HepG2 (cell line): ENCODE results near the gene MTF1. TPM values are rescaled to one million over a fixed set of nuclear protein-coding genes. Genes with fewer than 3 reads are reported as not detected.

Experiments used
- CBX2 ChIP-seq, 2 experiments: fragments of 200-600 bp in 1 of 2; sonication (generic); formaldehyde crosslinking in 1 of 2; IDR thresholded peaks; 2 replicates each; pipeline versions ENCODE4 v1.7.0 to v1.8.1; 2018 to 2022; ENCODE audit warnings: low read depth in 2 of 2, low read length in 1 of 2, mild to moderate bottlenecking in 1 of 2, missing genetic modification reagents in 1 of 2
- NCOA2 ChIP-seq: sonication (generic); formaldehyde crosslinking; IDR thresholded peaks from 2 replicates; pipeline ENCODE4 v1.8.0; 2022; ENCODE audit warnings: inconsistent platforms
- NFE2L1 ChIP-seq: sonication (generic); formaldehyde crosslinking; IDR thresholded peaks from 2 replicates; pipeline ENCODE4 v1.4.0; 2020; ENCODE audit warnings: missing genetic modification reagents, mild to moderate bottlenecking, borderline replicate concordance
- RCOR2 ChIP-seq: IDR thresholded peaks from 2 replicates; pipeline ENCODE4 v1.6.1; 2016; ENCODE audit warnings: missing biosample characterization, missing genetic modification reagents
- REPIN1 ChIP-seq: sonication (generic); formaldehyde crosslinking; IDR thresholded peaks from 2 replicates; pipeline ENCODE4 v1.8.0; 2022; ENCODE audit warnings: missing genetic modification reagents, low read depth, mild to moderate bottlenecking, borderline replicate concordance
- SSRP1 ChIP-seq: IDR thresholded peaks from 2 replicates; pipeline ENCODE4 v1.6.1; 2016; ENCODE audit warnings: control low read depth
- ZEB1 ChIP-seq: IDR thresholded peaks from 2 replicates; pipeline ENCODE4 v1.6.1; 2012; ENCODE audit warnings: mild to moderate bottlenecking, low read depth, inconsistent platforms; ENCODE audit not compliant: insufficient replicate concordance
- ZFP36L1 ChIP-seq: sonication (generic); formaldehyde crosslinking; IDR thresholded peaks from 2 replicates; pipeline ENCODE4 v1.8.0; 2022; ENCODE audit warnings: mild to moderate bottlenecking, missing genetic modification reagents, moderate library complexity
- ZKSCAN1 ChIP-seq: fragments of 150-350 bp; IDR thresholded peaks from 2 replicates; pipeline ENCODE4 v1.6.1; 2014; ENCODE audit warnings: low read length
- ZNF354B ChIP-seq: sonication (generic); formaldehyde crosslinking; IDR thresholded peaks from 2 replicates; pipeline ENCODE4 v1.8.0; 2022; ENCODE audit warnings: mild to moderate bottlenecking, missing genetic modification reagents
- ZNF431 ChIP-seq: sonication (generic); formaldehyde crosslinking; IDR thresholded peaks from 2 replicates; pipeline ENCODE4 v1.9.0; 2022; ENCODE audit warnings: missing genetic modification reagents, low read depth, mild to moderate bottlenecking, borderline replicate concordance
- polyA plus RNA-seq, 8 experiments: library from polyadenylated mRNA; depleted of rRNA in 3 of 8; stranded (reverse) in 7 of 8; unstranded in 1 of 8; fragments of >200 nt; fragmentation: Illumina TruSeq in 4 of 8; extraction: Trizol in 4 of 8; gene quantifications; 2 replicates each; pipeline versions ENCODE4 v1.2.1 to v1.2.3, GENCODE V29; 2011 to 2016; ENCODE audit warnings: low read depth in 4 of 8, missing spikeins in 1 of 8, mixed read lengths in 1 of 8; ENCODE audit not compliant: insufficient read depth in 1 of 8
- total RNA-seq, 5 experiments: library from RNA; depleted of rRNA; stranded (reverse); fragments of >200 nt; fragmentation: Illumina TruSeq; extraction: Trizol; gene quantifications; 2 replicates each; pipeline ENCODE4 v1.2.3, GENCODE V29; 2016; ENCODE audit warnings: low read depth in 1 of 5
- TF ChIP-seq, protein P1 (sequence below): IDR thresholded peaks from 2 replicates; pipeline ENCODE4 v1.6.1; 2016; ENCODE audit warnings: low read depth, missing genetic modification reagents, missing compliant biosample characterization
- TF ChIP-seq, protein P2 (sequence below): IDR thresholded peaks from 2 replicates; pipeline ENCODE4 v1.6.1; 2016; ENCODE audit warnings: missing genetic modification reagents, missing compliant biosample characterization
- TF ChIP-seq, protein P3 (sequence below): IDR thresholded peaks from 2 replicates; pipeline ENCODE4 v1.6.1; 2018; ENCODE audit warnings: missing genetic modification reagents
- TF ChIP-seq, protein P4 (sequence below): sonication (generic); formaldehyde crosslinking; IDR thresholded peaks from 2 replicates; pipeline ENCODE4 v1.5.0; 2020; ENCODE audit warnings: missing genetic modification reagents, mild to moderate bottlenecking, borderline replicate concordance
- TF ChIP-seq, protein P5 (sequence below): IDR thresholded peaks from 2 replicates; pipeline ENCODE4 v1.6.1; 2016; ENCODE audit warnings: low read depth, borderline replicate concordance
- TF ChIP-seq, protein P6 (sequence below): sonication (generic); formaldehyde crosslinking; IDR thresholded peaks from 2 replicates; pipeline ENCODE4 v1.4.0; 2020; ENCODE audit warnings: missing genetic modification reagents

MTF1 gene
- total and polyA plus RNA-seq, 2 of the 13 experiments (the other 11 are each of a cell fraction or from before 2014, with no cell fraction given) = 2.4 to 3.3 TPM

DNA sequence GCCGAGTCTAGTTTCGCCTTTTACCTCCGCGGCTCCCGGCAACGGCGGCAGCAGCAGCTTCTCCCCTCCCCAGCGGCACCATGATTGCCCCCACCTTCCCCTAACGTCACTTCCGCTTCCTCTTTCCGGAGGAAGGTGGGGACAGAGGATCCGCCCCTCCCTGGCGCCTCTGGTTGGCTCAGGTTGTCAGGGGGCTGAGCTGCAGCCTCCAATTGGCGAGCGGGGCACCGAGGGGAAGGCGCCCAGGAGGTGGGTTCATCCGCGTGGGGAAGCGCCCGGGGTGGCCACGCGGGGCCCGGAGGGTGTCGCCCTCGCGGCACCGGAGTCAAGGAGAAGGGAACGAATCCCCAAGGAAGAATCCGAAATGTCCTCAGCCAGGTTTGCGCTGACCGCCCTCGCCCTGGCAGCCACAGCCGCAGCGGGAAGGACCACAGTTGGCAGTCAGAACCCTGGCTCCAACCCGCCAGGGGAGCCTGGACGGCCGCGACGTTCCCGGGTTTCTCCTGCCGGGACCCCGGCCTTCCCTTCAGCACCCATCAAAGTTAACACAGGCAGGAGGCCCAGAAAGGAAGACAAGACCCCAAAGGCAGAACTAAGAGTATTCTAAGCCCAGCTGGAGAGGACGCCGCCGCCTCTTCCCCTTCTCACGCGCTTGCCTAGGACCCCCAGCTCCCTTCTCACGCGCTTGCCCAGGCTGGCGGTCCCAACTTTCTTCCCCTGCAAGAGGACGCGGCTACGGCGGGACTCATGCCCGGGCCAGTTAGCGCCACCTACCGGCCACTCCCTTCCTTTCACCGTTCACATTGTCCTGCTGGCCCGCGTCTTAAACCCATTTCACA is at the start of gene MTF1 (continued):
- TF ChIP-seq, protein P1, sequence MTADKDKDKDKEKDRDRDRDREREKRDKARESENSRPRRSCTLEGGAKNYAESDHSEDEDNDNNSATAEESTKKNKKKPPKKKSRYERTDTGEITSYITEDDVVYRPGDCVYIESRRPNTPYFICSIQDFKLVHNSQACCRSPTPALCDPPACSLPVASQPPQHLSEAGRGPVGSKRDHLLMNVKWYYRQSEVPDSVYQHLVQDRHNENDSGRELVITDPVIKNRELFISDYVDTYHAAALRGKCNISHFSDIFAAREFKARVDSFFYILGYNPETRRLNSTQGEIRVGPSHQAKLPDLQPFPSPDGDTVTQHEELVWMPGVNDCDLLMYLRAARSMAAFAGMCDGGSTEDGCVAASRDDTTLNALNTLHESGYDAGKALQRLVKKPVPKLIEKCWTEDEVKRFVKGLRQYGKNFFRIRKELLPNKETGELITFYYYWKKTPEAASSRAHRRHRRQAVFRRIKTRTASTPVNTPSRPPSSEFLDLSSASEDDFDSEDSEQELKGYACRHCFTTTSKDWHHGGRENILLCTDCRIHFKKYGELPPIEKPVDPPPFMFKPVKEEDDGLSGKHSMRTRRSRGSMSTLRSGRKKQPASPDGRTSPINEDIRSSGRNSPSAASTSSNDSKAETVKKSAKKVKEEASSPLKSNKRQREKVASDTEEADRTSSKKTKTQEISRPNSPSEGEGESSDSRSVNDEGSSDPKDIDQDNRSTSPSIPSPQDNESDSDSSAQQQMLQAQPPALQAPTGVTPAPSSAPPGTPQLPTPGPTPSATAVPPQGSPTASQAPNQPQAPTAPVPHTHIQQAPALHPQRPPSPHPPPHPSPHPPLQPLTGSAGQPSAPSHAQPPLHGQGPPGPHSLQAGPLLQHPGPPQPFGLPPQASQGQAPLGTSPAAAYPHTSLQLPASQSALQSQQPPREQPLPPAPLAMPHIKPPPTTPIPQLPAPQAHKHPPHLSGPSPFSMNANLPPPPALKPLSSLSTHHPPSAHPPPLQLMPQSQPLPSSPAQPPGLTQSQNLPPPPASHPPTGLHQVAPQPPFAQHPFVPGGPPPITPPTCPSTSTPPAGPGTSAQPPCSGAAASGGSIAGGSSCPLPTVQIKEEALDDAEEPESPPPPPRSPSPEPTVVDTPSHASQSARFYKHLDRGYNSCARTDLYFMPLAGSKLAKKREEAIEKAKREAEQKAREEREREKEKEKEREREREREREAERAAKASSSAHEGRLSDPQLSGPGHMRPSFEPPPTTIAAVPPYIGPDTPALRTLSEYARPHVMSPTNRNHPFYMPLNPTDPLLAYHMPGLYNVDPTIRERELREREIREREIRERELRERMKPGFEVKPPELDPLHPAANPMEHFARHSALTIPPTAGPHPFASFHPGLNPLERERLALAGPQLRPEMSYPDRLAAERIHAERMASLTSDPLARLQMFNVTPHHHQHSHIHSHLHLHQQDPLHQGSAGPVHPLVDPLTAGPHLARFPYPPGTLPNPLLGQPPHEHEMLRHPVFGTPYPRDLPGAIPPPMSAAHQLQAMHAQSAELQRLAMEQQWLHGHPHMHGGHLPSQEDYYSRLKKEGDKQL = no peak
- TF ChIP-seq, protein P2, sequence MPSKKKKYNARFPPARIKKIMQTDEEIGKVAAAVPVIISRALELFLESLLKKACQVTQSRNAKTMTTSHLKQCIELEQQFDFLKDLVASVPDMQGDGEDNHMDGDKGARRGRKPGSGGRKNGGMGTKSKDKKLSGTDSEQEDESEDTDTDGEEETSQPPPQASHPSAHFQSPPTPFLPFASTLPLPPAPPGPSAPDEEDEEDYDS (CRISPR knock-in tag) = peak; percentile 73; the same call in 1 of the 2 replicates
- TF ChIP-seq ZNF431 (no peak), NFE2L1 (no peak), ZEB1 (no peak), ZFP36L1 (0 out of 2 replicates have a peak, but pooled peaks have one; percentile 55), ZNF354B (no peak), RCOR2 (no peak), NCOA2 (CRISPR knock-in tag) (no peak), ZKSCAN1 (no peak), CBX2 (IDR thresholded peaks at IDR 0.05; ENCODE audit: low read depth, low read length) (no peak), CBX2 (CRISPR knock-in tag; IDR thresholded peaks at IDR 0.05; ENCODE audit: low read depth) (no peak), REPIN1 (CRISPR knock-in tag) (no peak; the same call in 1 of the 2 replicates), SSRP1 (CRISPR knock-in tag) (no peak)
- TF ChIP-seq, protein P3, sequence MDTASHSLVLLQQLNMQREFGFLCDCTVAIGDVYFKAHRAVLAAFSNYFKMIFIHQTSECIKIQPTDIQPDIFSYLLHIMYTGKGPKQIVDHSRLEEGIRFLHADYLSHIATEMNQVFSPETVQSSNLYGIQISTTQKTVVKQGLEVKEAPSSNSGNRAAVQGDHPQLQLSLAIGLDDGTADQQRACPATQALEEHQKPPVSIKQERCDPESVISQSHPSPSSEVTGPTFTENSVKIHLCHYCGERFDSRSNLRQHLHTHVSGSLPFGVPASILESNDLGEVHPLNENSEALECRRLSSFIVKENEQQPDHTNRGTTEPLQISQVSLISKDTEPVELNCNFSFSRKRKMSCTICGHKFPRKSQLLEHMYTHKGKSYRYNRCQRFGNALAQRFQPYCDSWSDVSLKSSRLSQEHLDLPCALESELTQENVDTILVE (CRISPR knock-in tag) = no peak; the same call in none of the 2 replicates
- TF ChIP-seq, protein P4, sequence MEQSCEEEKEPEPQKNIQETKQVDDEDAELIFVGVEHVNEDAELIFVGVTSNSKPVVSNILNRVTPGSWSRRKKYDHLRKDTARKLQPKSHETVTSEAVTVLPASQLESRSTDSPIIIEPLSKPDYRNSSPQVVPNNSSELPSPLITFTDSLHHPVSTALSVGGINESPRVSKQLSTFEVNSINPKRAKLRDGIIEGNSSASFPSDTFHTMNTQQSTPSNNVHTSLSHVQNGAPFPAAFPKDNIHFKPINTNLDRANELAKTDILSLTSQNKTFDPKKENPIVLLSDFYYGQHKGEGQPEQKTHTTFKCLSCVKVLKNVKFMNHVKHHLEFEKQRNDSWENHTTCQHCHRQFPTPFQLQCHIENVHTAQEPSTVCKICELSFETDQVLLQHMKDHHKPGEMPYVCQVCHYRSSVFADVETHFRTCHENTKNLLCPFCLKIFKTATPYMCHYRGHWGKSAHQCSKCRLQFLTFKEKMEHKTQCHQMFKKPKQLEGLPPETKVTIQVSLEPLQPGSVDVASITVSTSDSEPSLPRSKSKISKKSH (CRISPR knock-in tag) = 0 out of 2 replicates have a peak, but pooled peaks have one; percentile 26
- TF ChIP-seq, protein P5, sequence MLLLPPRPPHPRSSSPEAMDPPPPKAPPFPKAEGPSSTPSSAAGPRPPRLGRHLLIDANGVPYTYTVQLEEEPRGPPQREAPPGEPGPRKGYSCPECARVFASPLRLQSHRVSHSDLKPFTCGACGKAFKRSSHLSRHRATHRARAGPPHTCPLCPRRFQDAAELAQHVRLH (CRISPR knock-in tag) = 0 out of 2 replicates have a peak, but pooled peaks have one; percentile 18
- TF ChIP-seq, protein P6, sequence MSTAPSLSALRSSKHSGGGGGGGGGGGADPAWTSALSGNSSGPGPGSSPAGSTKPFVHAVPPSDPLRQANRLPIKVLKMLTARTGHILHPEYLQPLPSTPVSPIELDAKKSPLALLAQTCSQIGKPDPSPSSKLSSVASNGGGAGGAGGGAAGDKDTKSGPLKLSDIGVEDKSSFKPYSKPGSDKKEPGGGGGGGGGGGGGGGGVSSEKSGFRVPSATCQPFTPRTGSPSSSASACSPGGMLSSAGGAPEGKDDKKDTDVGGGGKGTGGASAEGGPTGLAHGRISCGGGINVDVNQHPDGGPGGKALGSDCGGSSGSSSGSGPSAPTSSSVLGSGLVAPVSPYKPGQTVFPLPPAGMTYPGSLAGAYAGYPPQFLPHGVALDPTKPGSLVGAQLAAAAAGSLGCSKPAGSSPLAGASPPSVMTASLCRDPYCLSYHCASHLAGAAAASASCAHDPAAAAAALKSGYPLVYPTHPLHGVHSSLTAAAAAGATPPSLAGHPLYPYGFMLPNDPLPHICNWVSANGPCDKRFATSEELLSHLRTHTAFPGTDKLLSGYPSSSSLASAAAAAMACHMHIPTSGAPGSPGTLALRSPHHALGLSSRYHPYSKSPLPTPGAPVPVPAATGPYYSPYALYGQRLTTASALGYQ (CRISPR knock-in tag) = no peak
